ENCODE measurements around the gene CCDC91.

DNA sequence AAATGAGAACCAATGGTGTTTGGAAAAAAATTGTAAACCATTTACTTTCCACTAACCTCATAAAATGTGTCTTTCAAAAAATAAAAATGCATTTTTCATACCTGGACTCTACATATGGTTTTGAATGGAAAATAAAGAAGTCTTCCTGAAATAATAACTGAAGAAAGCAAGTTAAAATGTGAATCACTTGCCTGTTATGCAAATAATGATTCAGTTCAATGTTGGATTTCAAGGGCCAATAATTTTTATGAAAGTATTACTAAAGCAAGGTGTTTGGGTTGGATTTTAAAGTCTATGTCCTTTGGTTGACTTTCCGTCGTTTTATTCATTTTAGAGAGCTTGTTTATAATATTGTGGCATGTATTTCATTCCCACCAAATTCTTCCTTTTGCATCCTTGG lies 138.7 kb downstream of the CCDC91 start:
- TF ChIP-seq, protein P1, sequence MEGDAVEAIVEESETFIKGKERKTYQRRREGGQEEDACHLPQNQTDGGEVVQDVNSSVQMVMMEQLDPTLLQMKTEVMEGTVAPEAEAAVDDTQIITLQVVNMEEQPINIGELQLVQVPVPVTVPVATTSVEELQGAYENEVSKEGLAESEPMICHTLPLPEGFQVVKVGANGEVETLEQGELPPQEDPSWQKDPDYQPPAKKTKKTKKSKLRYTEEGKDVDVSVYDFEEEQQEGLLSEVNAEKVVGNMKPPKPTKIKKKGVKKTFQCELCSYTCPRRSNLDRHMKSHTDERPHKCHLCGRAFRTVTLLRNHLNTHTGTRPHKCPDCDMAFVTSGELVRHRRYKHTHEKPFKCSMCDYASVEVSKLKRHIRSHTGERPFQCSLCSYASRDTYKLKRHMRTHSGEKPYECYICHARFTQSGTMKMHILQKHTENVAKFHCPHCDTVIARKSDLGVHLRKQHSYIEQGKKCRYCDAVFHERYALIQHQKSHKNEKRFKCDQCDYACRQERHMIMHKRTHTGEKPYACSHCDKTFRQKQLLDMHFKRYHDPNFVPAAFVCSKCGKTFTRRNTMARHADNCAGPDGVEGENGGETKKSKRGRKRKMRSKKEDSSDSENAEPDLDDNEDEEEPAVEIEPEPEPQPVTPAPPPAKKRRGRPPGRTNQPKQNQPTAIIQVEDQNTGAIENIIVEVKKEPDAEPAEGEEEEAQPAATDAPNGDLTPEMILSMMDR (IDR thresholded peaks at IDR 0.05), result no peak
- no peak for TF ChIP-seq POLR2A (IDR thresholded peaks at IDR 0.05)

Data from vagina (tissue), 2 donors.